HTR-8/SVneo (cell line): ENCODE results near the gene KIF21A.

Experiments used
- DNase-seq: peaks from one replicate; pipeline ENCODE4 v3.0.0; 2011; ENCODE audit warnings: low spot score, mixed read lengths; ENCODE audit not compliant: insufficient read length
- FAIRE-seq: peaks from 2 replicates; lab custom pipeline; 2011; peaks lifted over from hg19 to GRCh38; lab: Jason Lieb, UNC

Gene KIF21A

GRCh38 chr12:39440781-39441180 is 2.1 kb downstream of the KIF21A start:
- DNase-seq (no peak), FAIRE-seq (no peak)

GRCh38 chr12:39440101-39440500 is 2.8 kb downstream of the KIF21A start:
- FAIRE-seq (no peak), DNase-seq (no peak)

- FAIRE-seq (no peak), DNase-seq (no peak)
These were observed 7.4 kb downstream of the KIF21A start for GRCh38 chr12:39435531-39435930.

GRCh38 chr12:39431797-39432196 is 11.1 kb downstream of the KIF21A start:
- DNase-seq (no peak), FAIRE-seq (no peak)

- FAIRE-seq = no peak
- no peak for DNase-seq
These were observed 11.7 kb downstream of the KIF21A start for GRCh38 chr12:39431002-39431796.

GRCh38 chr12:39429809-39430208 is 13.1 kb downstream of the KIF21A start:
- no peak for FAIRE-seq
- DNase-seq = no peak

GRCh38 chr12:39427360-39427808 is 15.5 kb downstream of the KIF21A start:
- FAIRE-seq (no peak), DNase-seq (no peak)

GRCh38 chr12:39426636-39427240 is 16.2 kb downstream of the KIF21A start:
- FAIRE-seq (no peak), DNase-seq (no peak)

GRCh38 chr12:39420043-39420442 is 22.9 kb downstream of the KIF21A start:
- FAIRE-seq = no peak

GRCh38 chr12:39419471-39419870 is 23.4 kb downstream of the KIF21A start:
- no peak for DNase-seq
- no peak for FAIRE-seq

More at GRCh38 chr12:39420043-39420442, 22.9 kb downstream of the KIF21A start:
- no peak for DNase-seq

- DNase-seq = no peak
- no peak for FAIRE-seq
These were observed 25.0 kb downstream of the KIF21A start for GRCh38 chr12:39417916-39418315.

GRCh38 chr12:39413836-39414771 is 28.8 kb downstream of the KIF21A start:
- FAIRE-seq = no peak

GRCh38 chr12:39412210-39412609 is 30.7 kb downstream of the KIF21A start:
- FAIRE-seq (no peak), DNase-seq (no peak)

More at GRCh38 chr12:39413836-39414771, 28.8 kb downstream of the KIF21A start:
- DNase-seq = no peak

- no peak for DNase-seq
- no peak for FAIRE-seq
These were observed 36.7 kb downstream of the KIF21A start for GRCh38 chr12:39406262-39406661.

- FAIRE-seq (no peak), DNase-seq (no peak)
These were observed 37.3 kb downstream of the KIF21A start for GRCh38 chr12:39405580-39405979.

GRCh38 chr12:39404000-39404399 is 38.9 kb downstream of the KIF21A start:
- FAIRE-seq = no peak
- no peak for DNase-seq

- no peak for DNase-seq
- FAIRE-seq = no peak
These were observed 39.5 kb downstream of the KIF21A start for GRCh38 chr12:39403376-39403775.

- no peak for DNase-seq
- FAIRE-seq = no peak
These were observed 40.0 kb downstream of the KIF21A start for GRCh38 chr12:39402922-39403321.

GRCh38 chr12:39401459-39401858 is 41.5 kb downstream of the KIF21A start:
- DNase-seq (no peak), FAIRE-seq (no peak)

- no peak for DNase-seq
- no peak for FAIRE-seq
These were observed 47.1 kb downstream of the KIF21A start for GRCh38 chr12:39395866-39396265.

- FAIRE-seq (no peak), DNase-seq (no peak)
These were observed 49.0 kb downstream of the KIF21A start for GRCh38 chr12:39393890-39394289.
